ENCODE measurements around the gene ZNF691. TPM values are rescaled to one million over a fixed set of nuclear protein-coding genes. Genes with fewer than 3 reads are reported as not detected.
"Not testable (repeated sequence)": the region's sequence is repeated elsewhere in the genome, so short reads cannot be mapped to it uniquely, and the experiment has no call there.

The ZNF691 gene
- total RNA-seq, 2 donors from 2014 or later = 7.3 to 9.0 TPM

- ATAC-seq (replicated peaks) = no peak
- Mint-ChIP-seq H3K27me3 (peaks cover 3% of the 10 kb centered on the region), H3K4me1 (no peaks in the 10 kb centered on the region), H3K4me3 (no peak overlapping the region), H3K27ac (no peak overlapping the region), H3K36me3 (ENCODE audit: low read depth) (no peaks in the 10 kb centered on the region), H3K9me3 (no peaks in the 10 kb centered on the region)
Observed at GRCh38 chr1:42889264-42889663, 42.9 kb downstream of the ZNF691 start.

GRCh38 chr1:42891465-42892138, 45.2 kb downstream of the ZNF691 start:
- no peaks in the 10 kb centered on the region for H3K9me3 Mint-ChIP-seq
- H3K27ac Mint-ChIP-seq = no peak overlapping the region
- no peaks in the 10 kb centered on the region for H3K4me1 Mint-ChIP-seq
- peaks cover 6% of the 10 kb centered on the region for H3K27me3 Mint-ChIP-seq
- no peak overlapping the region for H3K4me3 Mint-ChIP-seq
- no peaks in the 10 kb centered on the region for H3K36me3 Mint-ChIP-seq (ENCODE audit: low read depth)
- no peak for ATAC-seq (replicated peaks)

- not testable (repeated sequence) for H3K9me3 Mint-ChIP-seq; H3K4me1 Mint-ChIP-seq; H3K27ac Mint-ChIP-seq; H3K4me3 Mint-ChIP-seq; ATAC-seq (replicated peaks); H3K36me3 Mint-ChIP-seq (ENCODE audit: low read depth)
- H3K27me3 Mint-ChIP-seq = peaks cover 36% of the 10 kb centered on the region
Observed at GRCh38 chr1:42899960-42900359, 53.5 kb downstream of the ZNF691 start.

Other genes starting within 250 kb of the ZNF691 start
- 100 to 1,000 TPM in 1 of 2 donors, 10 to 100 TPM in 1; 58.3 to 101 TPM for gene PPIH, start 188.2 kb upstream of the ZNF691 start, total RNA-seq
- gene YBX1, start 164.2 kb upstream of the ZNF691 start, total RNA-seq = 100 to 1,000 TPM; 501 to 981 TPM
- gene CLDN19, start 106.4 kb upstream of the ZNF691 start, total RNA-seq = not detected
- gene P3H1, start 79.6 kb upstream of the ZNF691 start, total RNA-seq = 10 to 100 TPM; 24.5 to 33.4 TPM
- gene C1orf50, start 79.4 kb upstream of the ZNF691 start, total RNA-seq = 10 to 100 TPM in 1 of 2 donors, 1 to 10 TPM in 1; 6.5 to 10.7 TPM
- 1 to 10 TPM in 1 of 2 donors, under 1 TPM in 1; 0.15 to 2.8 TPM for gene TMEM269, start 61.6 kb upstream of the ZNF691 start, total RNA-seq
- 1 to 10 TPM; 3.7 to 4.8 TPM for gene ERMAP, start 29.5 kb upstream of the ZNF691 start, total RNA-seq
- 10 to 100 TPM; 21.8 to 22.2 TPM for gene SVBP, start 29.2 kb upstream of the ZNF691 start, total RNA-seq
- gene SLC2A1, start 112.3 kb downstream of the ZNF691 start, total RNA-seq = 100 to 1,000 TPM; 217 to 280 TPM

All from activated T-helper 17 cell treated with anti-CD3 and anti-CD28 coated beads, Interleukin-2, amount 50 U/mL, for 72 hours (primary cell).